B cell (primary cell): ENCODE data around the gene EMX1. TPM values are rescaled to one million over a fixed set of nuclear protein-coding genes. Genes with fewer than 3 reads are reported as not detected.

Experiments used
- ATAC-seq: fragments of 200-7000 bp; cut with Tn5 transposase; one replicate; pipeline ENCODE4 v1.10.0; 2021; ENCODE audit warnings: low read depth, mild to moderate bottlenecking, moderate number of reproducible peaks, moderate library complexity
- CTCF ChIA-PET: fragments of 350-600 bp; sonication (Branson Sonifier 250); formaldehyde crosslinking; loops from one replicate; lab custom pipeline; 2021; ENCODE audit warnings: antibody characterized with exemption, inconsistent platforms; lab: Charles Lee
- POLR2A ChIA-PET: fragments of 350-600 bp; sonication (Branson Sonifier 250); formaldehyde crosslinking; loops from one replicate; lab custom pipeline; 2021; ENCODE audit warnings: antibody characterized with exemption; lab: Charles Lee
- DNase-seq: peaks from one replicate; pipeline ENCODE4 v3.0.0; 2013
- H2AFZ ChIP-seq: 2 replicates; pipeline ENCODE4 v1.6.1; 2012; ENCODE audit warnings: mild to moderate bottlenecking, low read depth, low read length; ENCODE audit not compliant: insufficient read depth, poor library complexity, severe bottlenecking
- H3K27ac ChIP-seq, 2 donors: 1 replicate in 1 of 2; 2 replicates in 1 of 2; pipeline ENCODE4 v1.5.1; 2012 to 2013; ENCODE audit warnings: low read length in 2 of 2, mild to moderate bottlenecking in 2 of 2, moderate library complexity in 1 of 2
- H3K27me3 ChIP-seq, 4 experiments: fragments of 200-600 bp in 1 of 4; sonication (generic) in 1 of 4; replicated peaks in 1 of 4; 1 replicate in 2 of 4; 2 replicates in 2 of 4; pipeline versions ENCODE4 v1.6.1 to v1.7.0; 2013 to 2016; ENCODE audit warnings: low read length in 3 of 4, mild to moderate bottlenecking in 2 of 4, mixed read lengths in 1 of 4, moderate library complexity in 1 of 4; ENCODE audit not compliant: insufficient read depth in 4 of 4, control insufficient read depth in 3 of 4; ENCODE audit errors: control extremely low read depth in 1 of 4
- H3K36me3 ChIP-seq, 2 experiments: replicated peaks in 1 of 2; 1 replicate in 1 of 2; 2 replicates in 1 of 2; pipeline versions ENCODE4 v1.6.1 to v1.7.1; 2013; ENCODE audit warnings: low read length in 1 of 2; ENCODE audit not compliant: insufficient read depth in 2 of 2, control insufficient read depth in 1 of 2; ENCODE audit errors: control extremely low read depth in 1 of 2, extremely low read depth in 1 of 2
- H3K4me1 ChIP-seq, 2 donors: fragments of 200-600 bp in 1 of 2; sonication (generic) in 1 of 2; 1 replicate in 1 of 2; 2 replicates in 1 of 2; pipeline versions ENCODE4 v1.5.1 to v1.6.1; 2013 to 2017; ENCODE audit warnings: low read length in 2 of 2; ENCODE audit not compliant: control insufficient read depth in 2 of 2, insufficient read depth in 2 of 2
- H3K4me2 ChIP-seq: replicated peaks from 2 replicates; pipeline ENCODE3; 2012; ENCODE audit warnings: mild to moderate bottlenecking, low read depth, low read length; ENCODE audit not compliant: poor library complexity, severe bottlenecking
- H3K4me3 ChIP-seq, 5 experiments: fragments of 200-600 bp in 1 of 5; sonication (generic) in 1 of 5; 1 replicate in 3 of 5; 2 replicates in 2 of 5; pipeline versions ENCODE4 v1.5.1 to v1.7.0; 2011 to 2016; ENCODE audit warnings: low read length in 4 of 5, mild to moderate bottlenecking in 4 of 5, low read depth in 2 of 5, control low read depth in 1 of 5, moderate library complexity in 1 of 5; ENCODE audit not compliant: insufficient read depth in 1 of 5; ENCODE audit errors: control extremely low read depth in 1 of 5, extremely low read depth in 1 of 5
- H3K79me2 ChIP-seq: fragments of 200-600 bp; sonication (generic); one replicate; pipeline ENCODE4 v1.6.0; 2016; ENCODE audit warnings: low read length; ENCODE audit not compliant: control insufficient read depth, insufficient read depth
- H3K9ac ChIP-seq: fragments of 200-600 bp; sonication (generic); 2 replicates; pipeline ENCODE4 v1.6.1; 2017; ENCODE audit warnings: mild to moderate bottlenecking, low read length, moderate library complexity
- H3K9me3 ChIP-seq, 3 donors: one replicate each; pipeline versions ENCODE4 v1.6.1 to v1.7.1; 2013; ENCODE audit warnings: low read length in 2 of 3; ENCODE audit not compliant: control insufficient read depth in 2 of 3, insufficient read depth in 1 of 3; ENCODE audit errors: control extremely low read depth in 1 of 3
- H4K20me1 ChIP-seq: 2 replicates; pipeline ENCODE4 v1.6.0; 2012; ENCODE audit warnings: mild to moderate bottlenecking, low read length; ENCODE audit not compliant: insufficient read depth, control insufficient read depth, poor library complexity, severe bottlenecking
- H3K27ac Mint-ChIP-seq: one replicate; pipeline ENCODE4 v1.8.0; 2021; ENCODE audit warnings: mixed read lengths
- H3K27me3 Mint-ChIP-seq: one replicate; pipeline ENCODE4 v1.8.0; 2021; ENCODE audit warnings: mixed read lengths
- H3K4me1 Mint-ChIP-seq: one replicate; pipeline ENCODE4 v1.8.0; 2021; ENCODE audit warnings: mixed read lengths
- H3K4me3 Mint-ChIP-seq: one replicate; pipeline ENCODE4 v1.8.0; 2021; ENCODE audit warnings: mixed read lengths
- H3K9me3 Mint-ChIP-seq: one replicate; pipeline ENCODE4 v1.8.0; 2022; ENCODE audit warnings: mixed read lengths; ENCODE audit not compliant: insufficient read depth
- EZH2 ChIP-seq: IDR thresholded peaks from 2 replicates; pipeline ENCODE4 v1.6.1; 2012; ENCODE audit warnings: borderline replicate concordance, low read depth, mild to moderate bottlenecking, moderate library complexity, low read length; ENCODE audit not compliant: insufficient read depth, poor library complexity, severe bottlenecking
- WGBS: methylation state at CpG from one replicate; pipeline ENCODE4 v1.1.5; 2013; ENCODE audit warnings: missing lambda C conversion rate; ENCODE audit not compliant: insufficient coverage; 5-methylcytosine and 5-hydroxymethylcytosine counted together
- intact Hi-C: fragments of 100-400 bp; cut with micrococcal nuclease; formaldehyde crosslinking; loops from one replicate; pipeline ENCODE4 v1.10.0; 2022
- polyA plus RNA-seq: library from polyadenylated mRNA; depleted of rRNA; stranded (reverse); fragments of >200 nt; gene quantifications from 2 replicates; pipeline ENCODE4 v1.2.3, GENCODE V29; 2012
- total RNA-seq, 2 donors: library from RNA; stranded (reverse); fragments of 120-200 nt in 1 of 2; gene quantifications; 1 replicate in 1 of 2; 2 replicates in 1 of 2; pipeline versions ENCODE4 v1.2.3 to v1.2.4, GENCODE V29; 2013 to 2022
- TF ChIP-seq, protein P1 (sequence below): fragments of 200-600 bp; IDR thresholded peaks from one replicate; pipeline ENCODE4 v1.8.0; 2022; ENCODE audit warnings: antibody characterized with exemption, mild to moderate bottlenecking

The EMX1 gene
- total and polyA plus RNA-seq, 2 donors (not counting 1 experiment from before 2014, with no cell fraction given) = not detected

DNA sequence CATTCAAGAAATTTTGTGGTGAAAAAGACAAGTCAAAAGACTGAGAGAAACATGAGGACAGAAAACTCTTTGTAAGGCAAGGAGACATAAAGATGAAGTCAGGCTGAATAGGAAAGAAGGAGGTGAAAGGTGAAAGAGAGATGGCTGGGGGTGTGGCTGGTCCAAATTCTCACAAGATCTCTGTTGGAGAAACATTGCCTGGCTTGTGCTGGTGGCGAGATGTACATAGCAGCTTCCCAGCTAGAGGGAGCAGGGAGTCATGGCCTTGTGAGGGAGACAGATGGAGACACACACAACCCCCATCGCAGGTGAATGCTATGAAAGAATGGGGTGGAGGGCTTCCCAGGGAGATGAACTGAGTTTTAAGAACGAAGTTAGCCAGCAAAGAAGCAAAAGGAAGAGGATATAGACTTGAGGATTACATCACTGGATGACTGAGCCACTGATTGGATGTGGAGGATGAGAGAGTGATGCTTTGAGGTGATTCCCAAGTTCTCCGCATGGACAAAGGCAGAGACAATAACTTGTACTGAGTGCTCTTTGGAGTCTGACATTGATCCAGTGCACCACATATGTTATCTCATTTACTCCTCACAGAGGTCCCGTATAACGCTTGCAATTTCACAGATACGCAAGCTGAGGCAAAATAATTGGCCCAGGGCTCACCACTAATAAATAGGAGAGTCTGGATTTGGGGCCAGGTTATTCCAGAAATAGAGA lies 3.7 kb upstream of the EMX1 start:
- H3K9ac ChIP-seq = no peak overlapping the region
- Mint-ChIP-seq H3K4me3 (peak overlapping the region; percentile 14), H3K9me3 (no peaks in the 10 kb centered on the region), H3K4me1 (peaks cover 30% of the 10 kb centered on the region), H3K27ac (no peak overlapping the region), H3K27me3 (peaks cover 64% of the 10 kb centered on the region)
- no peak for DNase-seq
- no peaks in the 10 kb centered on the region for H4K20me1 ChIP-seq
- H3K36me3 ChIP-seq = no peaks in the 10 kb centered on the region
- intact Hi-C loops = loop anchor here (5.0 kb wide), 1 partner anchor 1636 kb away; no protein-coding TSS in a partner anchor
- WGBS = 8% methylated on average over 2 of the region's 7 CpGs
- ATAC-seq = no peak
- no peak overlapping the region for H3K27ac ChIP-seq
- peaks cover 0 to 31% (median 0%) of the 10 kb centered on the region in 3 donors for H3K9me3 ChIP-seq
- ChIA-PET CTCF (no interaction called here), POLR2A (no interaction called here)
- H2AFZ ChIP-seq = no peak overlapping the region
- peaks cover 33 to 47% of the 10 kb centered on the region in 2 donors for H3K4me1 ChIP-seq
- H3K4me2 ChIP-seq = no peak overlapping the region
- H3K4me3 ChIP-seq = no peak overlapping the region
- no peaks in the 10 kb centered on the region for H3K79me2 ChIP-seq
- peaks cover 0 to 71% (median 66%) of the 10 kb centered on the region in 4 experiments for H3K27me3 ChIP-seq
- TF ChIP-seq, protein P1, sequence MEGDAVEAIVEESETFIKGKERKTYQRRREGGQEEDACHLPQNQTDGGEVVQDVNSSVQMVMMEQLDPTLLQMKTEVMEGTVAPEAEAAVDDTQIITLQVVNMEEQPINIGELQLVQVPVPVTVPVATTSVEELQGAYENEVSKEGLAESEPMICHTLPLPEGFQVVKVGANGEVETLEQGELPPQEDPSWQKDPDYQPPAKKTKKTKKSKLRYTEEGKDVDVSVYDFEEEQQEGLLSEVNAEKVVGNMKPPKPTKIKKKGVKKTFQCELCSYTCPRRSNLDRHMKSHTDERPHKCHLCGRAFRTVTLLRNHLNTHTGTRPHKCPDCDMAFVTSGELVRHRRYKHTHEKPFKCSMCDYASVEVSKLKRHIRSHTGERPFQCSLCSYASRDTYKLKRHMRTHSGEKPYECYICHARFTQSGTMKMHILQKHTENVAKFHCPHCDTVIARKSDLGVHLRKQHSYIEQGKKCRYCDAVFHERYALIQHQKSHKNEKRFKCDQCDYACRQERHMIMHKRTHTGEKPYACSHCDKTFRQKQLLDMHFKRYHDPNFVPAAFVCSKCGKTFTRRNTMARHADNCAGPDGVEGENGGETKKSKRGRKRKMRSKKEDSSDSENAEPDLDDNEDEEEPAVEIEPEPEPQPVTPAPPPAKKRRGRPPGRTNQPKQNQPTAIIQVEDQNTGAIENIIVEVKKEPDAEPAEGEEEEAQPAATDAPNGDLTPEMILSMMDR = no peak
- TF ChIP-seq EZH2 = no peak

DNA sequence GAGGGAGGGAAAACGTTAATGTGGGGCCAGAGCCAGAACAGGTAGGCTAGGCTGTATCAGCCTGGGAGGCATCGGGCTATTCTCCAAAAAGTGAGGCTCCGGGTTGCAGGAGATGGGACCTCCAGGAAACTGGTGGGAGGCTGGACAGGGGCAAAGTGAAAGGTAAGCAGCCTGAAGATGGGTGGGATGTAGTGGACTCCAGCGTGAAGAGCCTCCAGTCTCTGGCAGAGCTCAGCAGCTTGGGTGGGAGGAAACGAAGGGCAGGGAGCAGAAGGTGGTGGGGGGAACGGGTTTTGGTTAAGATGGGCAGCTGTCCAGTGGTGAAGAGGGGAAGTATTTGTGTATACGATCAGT lies 3.1 kb upstream of the EMX1 start:
- Mint-ChIP-seq H3K27ac (no peak overlapping the region), H3K4me3 (peak overlapping the region; percentile 14), H3K9me3 (no peaks in the 10 kb centered on the region), H3K4me1 (peaks cover 32% of the 10 kb centered on the region), H3K27me3 (peaks cover 64% of the 10 kb centered on the region)
- Histone ChIP-seq H3K79me2 (no peaks in the 10 kb centered on the region), H2AFZ (no peak overlapping the region), H3K4me3 (no peak overlapping the region), H4K20me1 (no peaks in the 10 kb centered on the region), H3K9ac (no peak overlapping the region), H3K9me3 (peaks cover 0 to 34% (median 0%) of the 10 kb centered on the region in 3 donors), H3K36me3 (no peaks in the 10 kb centered on the region), H3K4me1 (peaks cover 36 to 50% of the 10 kb centered on the region in 2 donors), H3K27ac (no peak overlapping the region), H3K4me2 (no peak overlapping the region), H3K27me3 (peaks cover 0 to 72% (median 65%) of the 10 kb centered on the region in 4 experiments)
- ATAC-seq (no peak), DNase-seq (no peak)
- WGBS = 4% methylated on average over 7 of the region's 7 CpGs
- CTCF ChIA-PET = no interaction called here
- no peak for TF ChIP-seq EZH2
- TF ChIP-seq, protein P1 = no peak
- intact Hi-C loops = loop anchor here (5.0 kb wide), 1 partner anchor 1637 kb away; no protein-coding TSS in a partner anchor
- POLR2A ChIA-PET = no interaction called here
